Measurements from ENCODE around the gene STK32C.

Gene STK32C

GRCh38 chr10:132266594-132267161 is 41.1 kb downstream of the STK32C start:
- TF ChIP-seq CTCF (IDR thresholded peaks at IDR 0.05; ENCODE audit: extremely low read depth, insufficient read depth, missing control alignments), result no peak
- in situ Hi-C loops (cut with MboI; ENCODE audit: low pct_unique_long_range_greater_than_20kb, low sequenced_read_pairs, unreplicated experiment), result no loop called here

GRCh38 chr10:132265890-132266496 is 41.8 kb downstream of the STK32C start:
- TF ChIP-seq CTCF (IDR thresholded peaks at IDR 0.05; ENCODE audit: extremely low read depth, insufficient read depth, missing control alignments), result no peak
- DNase-seq (ENCODE audit: low spot score), result no peak
- in situ Hi-C loops (cut with MboI; ENCODE audit: low pct_unique_long_range_greater_than_20kb, low sequenced_read_pairs, unreplicated experiment), result no loop called here

More at GRCh38 chr10:132266594-132267161, 41.1 kb downstream of the STK32C start:
- DNase-seq (ENCODE audit: low spot score), result no peak

GRCh38 chr10:132264966-132265889 is 42.5 kb downstream of the STK32C start:
- in situ Hi-C loops (cut with MboI; ENCODE audit: low pct_unique_long_range_greater_than_20kb, low sequenced_read_pairs, unreplicated experiment), result no loop called here
- no peak for TF ChIP-seq CTCF (IDR thresholded peaks at IDR 0.05; ENCODE audit: extremely low read depth, insufficient read depth, missing control alignments)

DNA sequence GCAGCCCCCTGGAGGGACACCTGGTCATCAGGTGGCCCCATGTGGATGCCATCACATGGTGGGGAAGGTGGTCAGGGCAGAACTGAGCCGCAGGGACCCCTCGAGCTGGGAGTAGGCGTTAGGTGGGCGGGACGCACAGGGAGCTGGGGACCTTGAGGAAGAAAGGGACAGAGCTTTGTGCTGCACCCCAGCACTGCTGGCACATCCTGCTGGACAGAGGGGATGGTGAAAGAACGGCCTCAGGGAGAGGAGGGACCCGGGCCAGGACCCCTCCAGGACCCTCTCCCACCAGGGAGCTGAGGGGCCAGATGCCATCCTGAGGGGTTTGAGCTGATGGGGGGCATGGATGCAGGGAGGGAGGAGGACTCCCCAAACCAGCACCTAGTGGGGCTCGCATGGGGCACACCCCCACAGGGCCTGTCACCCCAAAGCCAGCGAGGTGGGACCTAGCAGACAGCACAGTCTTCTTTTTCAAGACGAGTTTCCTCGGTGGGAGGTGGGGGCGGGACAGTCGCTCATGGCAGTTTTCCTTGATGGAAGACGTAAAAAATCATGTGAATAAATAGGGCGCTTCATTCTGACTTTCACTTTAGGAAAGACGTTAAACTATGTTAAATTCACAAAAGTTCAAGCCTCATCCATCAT is 43.3 kb downstream of the STK32C start:
- no peak for TF ChIP-seq CTCF (IDR thresholded peaks at IDR 0.05; ENCODE audit: extremely low read depth, insufficient read depth, missing control alignments)
- in situ Hi-C loops (cut with MboI; ENCODE audit: low pct_unique_long_range_greater_than_20kb, low sequenced_read_pairs, unreplicated experiment), result no loop called here
- DNase-seq (ENCODE audit: low spot score), result no peak

More at GRCh38 chr10:132264966-132265889, 42.5 kb downstream of the STK32C start:
- no peak for DNase-seq (ENCODE audit: low spot score)

- DNase-seq (ENCODE audit: low spot score), result no peak
- in situ Hi-C loops (cut with MboI; ENCODE audit: low pct_unique_long_range_greater_than_20kb, low sequenced_read_pairs, unreplicated experiment), result no loop called here
- TF ChIP-seq CTCF (IDR thresholded peaks at IDR 0.05; ENCODE audit: extremely low read depth, insufficient read depth, missing control alignments), result no peak
These were observed 43.9 kb downstream of the STK32C start for GRCh38 chr10:132263866-132264265.

Measured in GM13977 (cell line).